Activated CD4-positive, alpha-beta T cell treated with anti-CD3 and anti-CD28 coated beads, Interleukin-2, amount 50 U/mL, for 48 hours (primary cell): ENCODE measurements around the gene PLK4.
"Not testable (repeated sequence)": the region's sequence is repeated elsewhere in the genome, so short reads cannot be mapped to it uniquely, and the experiment has no call there.

ENCODE experiments used
- DNase-seq, 2 experiments: peaks; one replicate each; pipeline ENCODE4 v3.0.0-alpha.2; 2020

The PLK4 gene

GRCh38 chr4:127916512-127916911 is 35.8 kb downstream of the PLK4 start:
- DNase-seq: no peak

- DNase-seq: no peak
These were observed 36.5 kb downstream of the PLK4 start for GRCh38 chr4:127917151-127917550.

GRCh38 chr4:127920521-127920920 is 39.8 kb downstream of the PLK4 start:
- DNase-seq: no peak

GRCh38 chr4:127922226-127922625 is 41.5 kb downstream of the PLK4 start:
- DNase-seq: no peak

GRCh38 chr4:127925720-127926119 is 45.0 kb downstream of the PLK4 start:
- not testable (repeated sequence) for DNase-seq

GRCh38 chr4:127930175-127930574 is 49.5 kb downstream of the PLK4 start:
- no peak for DNase-seq

- DNase-seq: not testable (repeated sequence)
These were observed 51.1 kb downstream of the PLK4 start for GRCh38 chr4:127931836-127932235.

GRCh38 chr4:127936974-127937373 is 56.3 kb downstream of the PLK4 start:
- DNase-seq: no peak
